GM21528 (cell line): ENCODE data around the gene SLC35E2B.
"Not testable (repeated sequence)": the region's sequence is repeated elsewhere in the genome, so short reads cannot be mapped to it uniquely, and the experiment has no call there.

Experiments used
- ATAC-seq: cut with Tn5 transposase; IDR thresholded peaks from one replicate; pipeline ENCODE4 v1.9.1; 2021; ENCODE audit warnings: mild to moderate bottlenecking, moderate library complexity; ENCODE audit not compliant: unreplicated experiment, low FRiP score

The SLC35E2B gene

GRCh38 chr1:1677718-1678580 lies 14.6 kb downstream of the SLC35E2B start:
- ATAC-seq = peak; percentile 76

GRCh38 chr1:1676087-1676486 lies 16.5 kb downstream of the SLC35E2B start:
- ATAC-seq = not testable (repeated sequence)

GRCh38 chr1:1675218-1675617 lies 17.4 kb downstream of the SLC35E2B start:
- ATAC-seq = not testable (repeated sequence)

GRCh38 chr1:1674806-1675205 lies 17.8 kb downstream of the SLC35E2B start:
- ATAC-seq = not testable (repeated sequence)

- no peak for ATAC-seq
Observed at GRCh38 chr1:1672181-1672965, 20.2 kb downstream of the SLC35E2B start.

- ATAC-seq = no peak
Observed at GRCh38 chr1:1671365-1672119, 21.1 kb downstream of the SLC35E2B start.

- no peak for ATAC-seq
Observed at GRCh38 chr1:1670866-1671265, 21.7 kb downstream of the SLC35E2B start.

- ATAC-seq = no peak
Observed at GRCh38 chr1:1669468-1670440, 22.8 kb downstream of the SLC35E2B start.

GRCh38 chr1:1666526-1666925 lies 26.1 kb downstream of the SLC35E2B start:
- no peak for ATAC-seq

GRCh38 chr1:1665815-1666251 lies 26.8 kb downstream of the SLC35E2B start:
- no peak for ATAC-seq

- no peak for ATAC-seq
Observed at GRCh38 chr1:1664941-1665814, 27.4 kb downstream of the SLC35E2B start.

GRCh38 chr1:1664318-1664717 lies 28.3 kb downstream of the SLC35E2B start:
- not testable (repeated sequence) for ATAC-seq

- ATAC-seq = not testable (repeated sequence)
Observed at GRCh38 chr1:1662830-1663560, 29.6 kb downstream of the SLC35E2B start.

- ATAC-seq = not testable (repeated sequence)
Observed at GRCh38 chr1:1662392-1662791, 30.2 kb downstream of the SLC35E2B start.

GRCh38 chr1:1658583-1659549 lies 33.7 kb downstream of the SLC35E2B start, which contains the start of gene CDK11B:
CDK11B (minus strand) TSS chr1:1659004; CDS start chr1:1657485, 1,519 bp downstream.
- ATAC-seq = peak; percentile 84

- ATAC-seq = not testable (repeated sequence)
Observed at GRCh38 chr1:1648265-1648664, 44.3 kb downstream of the SLC35E2B start.
